Esophagus squamous epithelium (tissue), 4 donors: ENCODE data around the gene RASA4.
"Not testable (repeated sequence)": the region's sequence is repeated elsewhere in the genome, so short reads cannot be mapped to it uniquely, and the experiment has no call there.

Experiments
- CTCF ChIP-seq, 6 experiments: fragments of 450-650 bp in 4 of 6; fragments of 200-600 bp in 2 of 6; sonication (generic) in 2 of 6; IDR thresholded peaks; one replicate each; pipeline ENCODE4 v1.5.1; 2016 to 2019; ENCODE audit warnings: antibody characterized with exemption in 6 of 6, mild to moderate bottlenecking in 4 of 6, moderate library complexity in 4 of 6
- POLR2A ChIP-seq, 4 donors: fragments of 450-650 bp; IDR thresholded peaks; one replicate each; pipeline ENCODE4 v1.6.1; 2017; ENCODE audit warnings: antibody characterized with exemption in 4 of 4, mild to moderate bottlenecking in 4 of 4, moderate library complexity in 3 of 4

- TF ChIP-seq POLR2A, CTCF (IDR thresholded peaks at IDR 0.05): not testable (repeated sequence)
Measured at GRCh38 chr7:102532127-102532526, 84.4 kb downstream of the RASA4 start.
